Right lobe of liver (tissue), 6 donors: Measurements from ENCODE around the gene HNRNPA0. TPM values are rescaled to one million over a fixed set of nuclear protein-coding genes. Genes with fewer than 3 reads are reported as not detected.

ENCODE experiments used
- ATAC-seq, 4 donors: fragments of 200-7000 bp; cut with Tn5 transposase; one replicate each; pipeline ENCODE4 v1.9.1; 2020; ENCODE audit warnings: mild to moderate bottlenecking in 4 of 4, moderate library complexity in 4 of 4
- DNase-seq, 3 donors: peaks; one replicate each; pipeline ENCODE4 v3.0.0-alpha.2; 2020
- H3K27ac ChIP-seq, 3 donors: fragments of 200-600 bp; one replicate each; pipeline ENCODE4 v1.8.0; 2022
- H3K27me3 ChIP-seq, 2 donors: fragments of 200-600 bp; one replicate each; pipeline ENCODE4 v1.8.0; 2022
- H3K36me3 ChIP-seq, 4 donors: fragments of 200-600 bp; sonication (generic) in 1 of 4; one replicate each; pipeline versions ENCODE4 v1.5.1 to v1.8.0; 2017 to 2022; ENCODE audit warnings: control low read depth in 1 of 4
- H3K4me1 ChIP-seq, 4 donors: fragments of 200-600 bp; sonication (generic) in 1 of 4; one replicate each; pipeline versions ENCODE4 v1.5.1 to v1.8.0; 2017 to 2022; ENCODE audit warnings: control low read depth in 1 of 4
- H3K4me3 ChIP-seq, 3 donors: fragments of 200-600 bp; one replicate each; pipeline ENCODE4 v1.8.0; 2022
- H3K9me3 ChIP-seq, 4 donors: fragments of 200-600 bp; sonication (generic) in 1 of 4; one replicate each; pipeline versions ENCODE4 v1.5.1 to v1.8.0; 2017 to 2022; ENCODE audit warnings: control low read depth in 1 of 4
- POLR2A ChIP-seq: fragments of 450-650 bp; IDR thresholded peaks from one replicate; pipeline ENCODE4 v1.6.1; 2017; ENCODE audit warnings: antibody characterized with exemption, mild to moderate bottlenecking
- WGBS: methylation state at CpG from one replicate; pipeline ENCODE4 v1.1.6; 2018; ENCODE audit warnings: low coverage, low lambda C conversion rate; ENCODE audit not compliant: insufficient coverage; ENCODE audit errors: missing lambda C conversion rate; 5-methylcytosine and 5-hydroxymethylcytosine counted together
- intact Hi-C, 2 donors: fragments of 100-400 bp; cut with DNase I; formaldehyde crosslinking; loops; one replicate each; pipeline versions ENCODE4 v1.11.2 to v1.14.1; 2022
- total RNA-seq, 6 experiments: library from RNA; depleted of rRNA in 2 of 6; stranded (reverse); fragments of >200 nt in 2 of 6; fragmentation: NEBNext Ultra II Directional in 3 of 6; extraction: Animal tissue kit (Norgen Biotek cat#: 25700) in 3 of 6; gene quantifications; one replicate each; pipeline versions ENCODE4 v1.1.0 to v1.2.4, GENCODE V29; 2016 to 2023
- TF ChIP-seq, protein P1 (sequence below), 4 donors: fragments of 200-600 bp in 3 of 4; fragments of 450-650 bp in 1 of 4; IDR thresholded peaks; one replicate each; pipeline versions ENCODE4 v1.5.1 to v1.8.0; 2016 to 2022; ENCODE audit warnings: antibody characterized with exemption in 4 of 4, mild to moderate bottlenecking in 2 of 4
- donor health status: DM: no; HTN: yes; CAD: no.
- donor health status: DM: no; HTN: no; CAD: no.
- donor health status: DM: no; HTN: no; CAD: no.
- donor health status: DM: no; HTN: yes; CAD: no.
- donor health status: DM: no; HTN: yes; CAD: no.

HNRNPA0 gene
- total RNA-seq, 6 experiments from 2014 or later: 3.6 to 9.8 (median 8.1) TPM

DNA sequence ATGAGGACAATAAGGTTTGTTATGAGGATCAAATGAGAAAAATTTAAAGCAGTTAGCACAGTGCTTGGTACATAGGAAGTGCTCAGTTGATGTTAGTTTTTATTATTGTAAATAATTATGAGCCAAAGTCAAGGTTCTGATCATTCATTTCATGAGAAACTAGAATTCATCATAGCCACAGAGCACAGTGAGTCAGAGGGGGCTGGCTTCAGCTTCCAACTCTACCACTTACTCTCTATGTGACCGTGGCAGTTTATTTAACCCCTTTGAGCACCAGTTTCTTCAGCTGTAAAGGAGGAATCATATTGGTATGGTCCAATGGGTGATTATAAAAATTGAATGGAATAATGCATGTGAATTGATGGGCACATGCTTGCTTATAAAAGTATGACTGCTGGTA, 57.7 kb downstream of the HNRNPA0 start:
- DNase-seq (no peak), ATAC-seq (no peak)
- no peak for TF ChIP-seq POLR2A
- TF ChIP-seq, protein P1, sequence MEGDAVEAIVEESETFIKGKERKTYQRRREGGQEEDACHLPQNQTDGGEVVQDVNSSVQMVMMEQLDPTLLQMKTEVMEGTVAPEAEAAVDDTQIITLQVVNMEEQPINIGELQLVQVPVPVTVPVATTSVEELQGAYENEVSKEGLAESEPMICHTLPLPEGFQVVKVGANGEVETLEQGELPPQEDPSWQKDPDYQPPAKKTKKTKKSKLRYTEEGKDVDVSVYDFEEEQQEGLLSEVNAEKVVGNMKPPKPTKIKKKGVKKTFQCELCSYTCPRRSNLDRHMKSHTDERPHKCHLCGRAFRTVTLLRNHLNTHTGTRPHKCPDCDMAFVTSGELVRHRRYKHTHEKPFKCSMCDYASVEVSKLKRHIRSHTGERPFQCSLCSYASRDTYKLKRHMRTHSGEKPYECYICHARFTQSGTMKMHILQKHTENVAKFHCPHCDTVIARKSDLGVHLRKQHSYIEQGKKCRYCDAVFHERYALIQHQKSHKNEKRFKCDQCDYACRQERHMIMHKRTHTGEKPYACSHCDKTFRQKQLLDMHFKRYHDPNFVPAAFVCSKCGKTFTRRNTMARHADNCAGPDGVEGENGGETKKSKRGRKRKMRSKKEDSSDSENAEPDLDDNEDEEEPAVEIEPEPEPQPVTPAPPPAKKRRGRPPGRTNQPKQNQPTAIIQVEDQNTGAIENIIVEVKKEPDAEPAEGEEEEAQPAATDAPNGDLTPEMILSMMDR (IDR thresholded peaks at IDR 0.05): no peak
- intact Hi-C loops: no loop called here
- Histone ChIP-seq H3K9me3 (no peaks in the 10 kb centered on the region), H3K4me3 (no peak overlapping the region), H3K27me3 (no peaks in the 10 kb centered on the region), H3K4me1 (peaks cover 0 to 13% (median 0%) of the 10 kb centered on the region in 4 donors), H3K27ac (no peak overlapping the region), H3K36me3 (peaks cover 0 to 3% (median 0%) of the 10 kb centered on the region in 4 donors)
- WGBS: 25% methylated on average over 1 of the region's 1 CpG

DNA sequence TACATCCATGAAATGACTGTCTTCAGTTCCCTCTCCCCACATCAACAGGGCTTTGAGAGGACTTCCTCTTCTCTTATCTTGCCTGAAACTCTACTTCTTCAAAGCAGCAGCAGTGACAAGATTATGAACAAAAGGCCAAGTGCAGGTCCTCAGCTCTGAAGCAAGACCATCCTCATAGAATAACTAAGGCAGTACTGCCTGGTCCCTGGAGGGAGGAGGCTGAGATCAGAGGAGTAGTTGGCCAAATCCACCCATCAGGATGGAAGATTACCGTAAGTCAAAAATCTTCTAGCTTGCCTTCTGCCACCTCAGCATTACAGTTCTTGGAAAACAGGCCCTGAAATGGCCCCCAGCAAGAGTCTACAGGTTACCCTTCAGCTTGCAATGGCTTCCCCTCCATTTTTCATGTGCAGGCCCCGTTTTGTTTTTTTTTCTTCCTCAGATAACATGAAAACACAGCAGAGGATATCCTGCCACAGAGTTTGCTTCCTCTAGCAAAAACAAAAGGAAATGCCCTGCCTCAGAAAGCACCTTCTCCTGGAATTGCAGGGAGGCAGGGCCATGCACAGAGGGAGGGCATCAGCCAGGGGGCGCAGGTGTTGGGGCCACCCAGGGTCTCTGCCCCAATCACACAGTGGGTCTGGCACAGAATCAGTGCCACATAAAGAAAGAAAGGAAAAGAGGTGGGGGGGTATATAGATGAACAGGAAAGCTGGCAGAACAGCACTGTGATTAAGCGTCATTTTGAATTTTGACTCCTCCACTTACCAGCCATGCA, 58.3 kb downstream of the HNRNPA0 start:
- Histone ChIP-seq H3K27ac (peak overlapping the region in 1 of 3 donors; percentile 34), H3K4me3 (no peak overlapping the region), H3K4me1 (peaks cover 0 to 13% (median 0%) of the 10 kb centered on the region in 4 donors), H3K9me3 (no peaks in the 10 kb centered on the region), H3K36me3 (peaks cover 0 to 3% (median 0%) of the 10 kb centered on the region in 4 donors), H3K27me3 (no peaks in the 10 kb centered on the region)
- 80% methylated on average over 4 of the region's 4 CpGs for WGBS
- DNase-seq: no peak
- peak; percentile 11 to 54 (median 42) for ATAC-seq
- TF ChIP-seq, protein P1 (IDR thresholded peaks at IDR 0.05): no peak
- no peak for TF ChIP-seq POLR2A
- intact Hi-C loops: no loop called here

Other genes with a start within 250 kb of the HNRNPA0 start
- 1 to 10 TPM; 1.9 to 8.5 (median 3.3) TPM for gene KLHL3, start 18.3 kb downstream of the HNRNPA0 start, total RNA-seq
- gene MYOT, start 113.5 kb upstream of the HNRNPA0 start, total RNA-seq: under 1 TPM in 5 of 6 experiments, not detected in 1; 0.31 to 0.88 (median 0.53) TPM
- gene PKD2L2, start 135.1 kb upstream of the HNRNPA0 start, total RNA-seq: not detected